K562 (cell line): ENCODE measurements around the gene FAM200B. TPM values are rescaled to one million over a fixed set of nuclear protein-coding genes. Genes with fewer than 3 reads are reported as not detected.

Source experiments
- AFF4 ChIP-seq: sonication (generic); formaldehyde crosslinking; IDR thresholded peaks from 2 replicates; pipeline ENCODE4 v1.8.0; 2023; ENCODE audit warnings: mild to moderate bottlenecking, missing genetic modification reagents
- ATF1 ChIP-seq, 2 experiments: fragments of 450-650 bp in 1 of 2; IDR thresholded peaks; 2 replicates each; pipeline ENCODE4 v1.6.1; 2016; ENCODE audit warnings: missing compliant biosample characterization in 1 of 2, missing genetic modification characterization in 1 of 2
- EGR1 ChIP-seq: fragments of 450-650 bp; conservative IDR thresholded peaks from 2 replicates; pipeline ENCODE4 v1.6.1; 2017; ENCODE audit warnings: mild to moderate bottlenecking
- ELF2 ChIP-seq: fragments of 250-450 bp; sonication (Bioruptor Pico); IDR thresholded peaks from 2 replicates; pipeline ENCODE4 v1.5.0; 2021; ENCODE audit warnings: mild to moderate bottlenecking
- HMG20B ChIP-seq: fragments of 250-450 bp; sonication (Bioruptor Pico); IDR thresholded peaks from 2 replicates; pipeline ENCODE4 v1.5.0; 2021; ENCODE audit warnings: mild to moderate bottlenecking
- JUND ChIP-seq, 2 experiments: IDR thresholded peaks; 2 replicates in 1 of 2; 3 replicates in 1 of 2; pipeline ENCODE4 v1.6.1; 2011; ENCODE audit warnings: borderline replicate concordance in 2 of 2, low read depth in 2 of 2, low read length in 2 of 2, improper control_type of control experiment in 1 of 2, missing biosample characterization in 1 of 2, missing genetic modification characterization in 1 of 2, missing genetic modification reagents in 1 of 2
- KDM5B ChIP-seq: fragments of 200-600 bp; sonication (generic); IDR thresholded peaks from 2 replicates; pipeline ENCODE4 v1.6.1; 2012; ENCODE audit warnings: low read depth, mild to moderate bottlenecking, moderate library complexity, low read length, control low read depth, inconsistent platforms; ENCODE audit not compliant: insufficient replicate concordance
- KLF1 ChIP-seq: fragments of 450-650 bp; IDR thresholded peaks from 2 replicates; pipeline ENCODE4 v1.6.1; 2016; ENCODE audit warnings: missing genetic modification characterization, missing compliant biosample characterization
- PYGO2 ChIP-seq: fragments of 450-650 bp; IDR thresholded peaks from 2 replicates; pipeline ENCODE4 v1.6.1; 2016; ENCODE audit warnings: mild to moderate bottlenecking, missing genetic modification characterization, moderate library complexity, missing compliant biosample characterization
- RBFOX2 ChIP-seq: fragments of 200-400 bp; formaldehyde crosslinking; IDR thresholded peaks from 2 replicates; pipeline ENCODE4 v1.6.1; 2017; ENCODE audit warnings: low read depth, mild to moderate bottlenecking, low read length, moderate library complexity
- TAL1 ChIP-seq: fragments of 450-650 bp; IDR thresholded peaks from 2 replicates; pipeline ENCODE4 v1.6.1; 2016; ENCODE audit warnings: mild to moderate bottlenecking
- TARDBP ChIP-seq: fragments of 450-650 bp; IDR thresholded peaks from 2 replicates; pipeline ENCODE4 v1.6.1; 2016
- TCFL5 ChIP-seq: fragments of 250-450 bp; sonication (Bioruptor Pico); conservative IDR thresholded peaks from 2 replicates; pipeline ENCODE4 v1.6.1; 2021; ENCODE audit warnings: mild to moderate bottlenecking, moderate library complexity, matching md5 sums
- USF1 ChIP-seq: sonication (generic); formaldehyde crosslinking; IDR thresholded peaks from 2 replicates; pipeline ENCODE4 v1.9.0; 2022; ENCODE audit warnings: mild to moderate bottlenecking, missing genetic modification reagents
- ZNF133 ChIP-seq: fragments of 250-450 bp; sonication (Bioruptor Pico); IDR thresholded peaks from 2 replicates; pipeline ENCODE4 v1.4.0; 2020; ENCODE audit warnings: mild to moderate bottlenecking
- ZNF316 ChIP-seq: fragments of 450-650 bp; IDR thresholded peaks from 2 replicates; pipeline ENCODE4 v1.6.1; 2016
- polyA plus RNA-seq, 8 experiments: library from polyadenylated mRNA; depleted of rRNA in 4 of 8; stranded (reverse) in 5 of 8; unstranded in 3 of 8; fragments of >200 nt; fragmentation: Nextera tagmentation in 2 of 8; fragmentation: Illumina TruSeq in 1 of 8; extraction: Ambion mirVana in 2 of 8; extraction: Trizol in 1 of 8; gene quantifications; 2 replicates each; pipeline versions ENCODE4 v1.2.1 to v1.2.3, GENCODE V29; 2011 to 2014; ENCODE audit warnings: inconsistent platforms in 1 of 8, missing spikeins in 1 of 8
- total RNA-seq, 7 experiments: library from RNA; depleted of rRNA in 6 of 7; stranded (reverse); fragments of >200 nt in 6 of 7; fragmentation: Illumina TruSeq in 2 of 7; extraction: Trizol in 2 of 7; gene quantifications; 2 replicates each; pipeline versions ENCODE4 v1.2.1 to v1.2.3, GENCODE V29; 2011 to 2021; ENCODE audit warnings: low replicate concordance in 1 of 7
- TF ChIP-seq, protein P1 (sequence below), 2 experiments: IDR thresholded peaks; 2 replicates each; pipeline ENCODE4 v1.6.1; 2012; ENCODE audit warnings: improper control_type of control experiment in 2 of 2, low read depth in 2 of 2, low read length in 2 of 2, borderline replicate concordance in 1 of 2
- TF ChIP-seq, protein P2 (sequence below): sonication (generic); formaldehyde crosslinking; IDR thresholded peaks from 2 replicates; pipeline ENCODE4 v1.9.0; 2022; ENCODE audit warnings: mild to moderate bottlenecking, missing genetic modification reagents

The FAM200B gene
- total and polyA plus RNA-seq, 9 of the 15 experiments (the other 6 are each of a cell fraction or from before 2014, with no cell fraction given): 17.4 to 48.0 (median 25.5) TPM

- TF ChIP-seq, protein P1, sequence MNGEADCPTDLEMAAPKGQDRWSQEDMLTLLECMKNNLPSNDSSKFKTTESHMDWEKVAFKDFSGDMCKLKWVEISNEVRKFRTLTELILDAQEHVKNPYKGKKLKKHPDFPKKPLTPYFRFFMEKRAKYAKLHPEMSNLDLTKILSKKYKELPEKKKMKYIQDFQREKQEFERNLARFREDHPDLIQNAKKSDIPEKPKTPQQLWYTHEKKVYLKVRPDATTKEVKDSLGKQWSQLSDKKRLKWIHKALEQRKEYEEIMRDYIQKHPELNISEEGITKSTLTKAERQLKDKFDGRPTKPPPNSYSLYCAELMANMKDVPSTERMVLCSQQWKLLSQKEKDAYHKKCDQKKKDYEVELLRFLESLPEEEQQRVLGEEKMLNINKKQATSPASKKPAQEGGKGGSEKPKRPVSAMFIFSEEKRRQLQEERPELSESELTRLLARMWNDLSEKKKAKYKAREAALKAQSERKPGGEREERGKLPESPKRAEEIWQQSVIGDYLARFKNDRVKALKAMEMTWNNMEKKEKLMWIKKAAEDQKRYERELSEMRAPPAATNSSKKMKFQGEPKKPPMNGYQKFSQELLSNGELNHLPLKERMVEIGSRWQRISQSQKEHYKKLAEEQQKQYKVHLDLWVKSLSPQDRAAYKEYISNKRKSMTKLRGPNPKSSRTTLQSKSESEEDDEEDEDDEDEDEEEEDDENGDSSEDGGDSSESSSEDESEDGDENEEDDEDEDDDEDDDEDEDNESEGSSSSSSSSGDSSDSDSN (IDR thresholded peaks at IDR 0.05; ENCODE audit: borderline replicate concordance in 1 of 2, low read depth in 2 of 2, low read length in 2 of 2): peak in 1 of 2 experiments; percentile 48; a peak in 2 of 4 replicates
- TF ChIP-seq KDM5B (peak; percentile 82), TCFL5 (CRISPR knock-in tag) (no peak), ZNF316 (no peak), ATF1 (CRISPR knock-in tag; IDR thresholded peaks at IDR 0.05) (no peak), ATF1 (tag; IDR thresholded peaks at IDR 0.05) (peak; percentile 40; the same call in 1 of the 2 replicates), TARDBP (no peak; the same call in 1 of the 2 replicates), USF1 (CRISPR knock-in tag) (peak; percentile 89), AFF4 (CRISPR knock-in tag) (0 out of 2 replicates have a peak, but pooled peaks have one; percentile 71), KLF1 (tag) (0 out of 2 replicates have a peak, but pooled peaks have one; percentile 26), PYGO2 (tag) (0 out of 2 replicates have a peak, but pooled peaks have one; percentile 16), TAL1 (no peak), HMG20B (CRISPR knock-in tag) (peak; percentile 60; the same call in 1 of the 2 replicates), JUND (IDR thresholded peaks at IDR 0.05; ENCODE audit: borderline replicate concordance, low read depth, low read length) (no peak), JUND (tag; IDR thresholded peaks at IDR 0.05; ENCODE audit: borderline replicate concordance, low read depth, low read length) (no peak), ZNF133 (CRISPR knock-in tag) (no peak), RBFOX2 (peak; percentile 83), EGR1 (peak; percentile 78), ELF2 (CRISPR knock-in tag) (0 out of 2 replicates have a peak, but pooled peaks have one; percentile 17)
- TF ChIP-seq, protein P2, sequence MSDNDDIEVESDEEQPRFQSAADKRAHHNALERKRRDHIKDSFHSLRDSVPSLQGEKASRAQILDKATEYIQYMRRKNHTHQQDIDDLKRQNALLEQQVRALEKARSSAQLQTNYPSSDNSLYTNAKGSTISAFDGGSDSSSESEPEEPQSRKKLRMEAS (CRISPR knock-in tag): peak; percentile 82; the same call in 1 of the 2 replicates
Observed at GRCh38 chr4:15655223-15656037, 26.2 kb upstream of the FAM200B start, which contains the start of gene FBXL5 (continued).
